ENCODE data around the gene POGZ.

- TF ChIP-seq, protein P1, sequence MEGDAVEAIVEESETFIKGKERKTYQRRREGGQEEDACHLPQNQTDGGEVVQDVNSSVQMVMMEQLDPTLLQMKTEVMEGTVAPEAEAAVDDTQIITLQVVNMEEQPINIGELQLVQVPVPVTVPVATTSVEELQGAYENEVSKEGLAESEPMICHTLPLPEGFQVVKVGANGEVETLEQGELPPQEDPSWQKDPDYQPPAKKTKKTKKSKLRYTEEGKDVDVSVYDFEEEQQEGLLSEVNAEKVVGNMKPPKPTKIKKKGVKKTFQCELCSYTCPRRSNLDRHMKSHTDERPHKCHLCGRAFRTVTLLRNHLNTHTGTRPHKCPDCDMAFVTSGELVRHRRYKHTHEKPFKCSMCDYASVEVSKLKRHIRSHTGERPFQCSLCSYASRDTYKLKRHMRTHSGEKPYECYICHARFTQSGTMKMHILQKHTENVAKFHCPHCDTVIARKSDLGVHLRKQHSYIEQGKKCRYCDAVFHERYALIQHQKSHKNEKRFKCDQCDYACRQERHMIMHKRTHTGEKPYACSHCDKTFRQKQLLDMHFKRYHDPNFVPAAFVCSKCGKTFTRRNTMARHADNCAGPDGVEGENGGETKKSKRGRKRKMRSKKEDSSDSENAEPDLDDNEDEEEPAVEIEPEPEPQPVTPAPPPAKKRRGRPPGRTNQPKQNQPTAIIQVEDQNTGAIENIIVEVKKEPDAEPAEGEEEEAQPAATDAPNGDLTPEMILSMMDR (IDR thresholded peaks at IDR 0.05) = no peak
- TF ChIP-seq POLR2A (IDR thresholded peaks at IDR 0.05) = no peak
These were observed 19.6 kb upstream of the POGZ start for GRCh38 chr1:151478923-151479322.
